Measurements from ENCODE around the gene CHODL.

DNA sequence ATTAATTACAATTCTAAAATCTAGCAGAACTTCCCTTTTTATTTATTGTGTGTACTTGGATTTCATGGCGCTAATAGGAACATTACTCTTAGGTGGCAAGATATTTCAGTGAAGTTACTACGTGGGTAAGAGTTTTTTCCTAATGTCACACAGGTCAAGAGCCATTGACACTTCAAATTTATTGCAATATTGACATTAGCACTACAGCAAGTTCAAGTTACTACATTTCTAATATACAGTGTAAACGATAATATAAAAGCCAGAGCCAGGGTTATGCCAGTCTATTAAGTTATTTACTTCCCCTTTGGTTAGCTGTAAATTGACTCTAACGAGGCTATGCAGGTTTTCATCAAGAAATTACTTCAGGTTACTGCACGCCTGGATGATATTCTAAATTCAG is 29.7 kb downstream of the CHODL start:
- TF ChIP-seq, protein P1, sequence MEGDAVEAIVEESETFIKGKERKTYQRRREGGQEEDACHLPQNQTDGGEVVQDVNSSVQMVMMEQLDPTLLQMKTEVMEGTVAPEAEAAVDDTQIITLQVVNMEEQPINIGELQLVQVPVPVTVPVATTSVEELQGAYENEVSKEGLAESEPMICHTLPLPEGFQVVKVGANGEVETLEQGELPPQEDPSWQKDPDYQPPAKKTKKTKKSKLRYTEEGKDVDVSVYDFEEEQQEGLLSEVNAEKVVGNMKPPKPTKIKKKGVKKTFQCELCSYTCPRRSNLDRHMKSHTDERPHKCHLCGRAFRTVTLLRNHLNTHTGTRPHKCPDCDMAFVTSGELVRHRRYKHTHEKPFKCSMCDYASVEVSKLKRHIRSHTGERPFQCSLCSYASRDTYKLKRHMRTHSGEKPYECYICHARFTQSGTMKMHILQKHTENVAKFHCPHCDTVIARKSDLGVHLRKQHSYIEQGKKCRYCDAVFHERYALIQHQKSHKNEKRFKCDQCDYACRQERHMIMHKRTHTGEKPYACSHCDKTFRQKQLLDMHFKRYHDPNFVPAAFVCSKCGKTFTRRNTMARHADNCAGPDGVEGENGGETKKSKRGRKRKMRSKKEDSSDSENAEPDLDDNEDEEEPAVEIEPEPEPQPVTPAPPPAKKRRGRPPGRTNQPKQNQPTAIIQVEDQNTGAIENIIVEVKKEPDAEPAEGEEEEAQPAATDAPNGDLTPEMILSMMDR (IDR thresholded peaks at IDR 0.05), result no peak
- TF ChIP-seq POLR2A (IDR thresholded peaks at IDR 0.05), result no peak
